ENCODE measurements around the gene CDC37.

CDC37 gene

GRCh38 chr19:10352764-10353671 lies 50.3 kb downstream of the CDC37 start:
- DNase-seq, result no peak

- no peak for DNase-seq
Observed at GRCh38 chr19:10346509-10346908, 56.8 kb downstream of the CDC37 start.

GRCh38 chr19:10344780-10345179 lies 58.6 kb downstream of the CDC37 start:
- no peak for DNase-seq

- no peak for DNase-seq
Observed at GRCh38 chr19:10343495-10343894, 59.8 kb downstream of the CDC37 start.
